Adrenal gland (tissue), 5 donors: ENCODE data around the gene CASP4.

ENCODE experiments used
- CTCF ChIP-seq, 6 experiments: fragments of 450-650 bp in 4 of 6; fragments of 200-600 bp in 2 of 6; sonication (generic) in 1 of 6; IDR thresholded peaks; 1 replicate in 5 of 6; 2 replicates in 1 of 6; pipeline versions ENCODE4 v1.5.1 to v1.8.0; 2016 to 2021; ENCODE audit warnings: antibody characterized with exemption in 6 of 6, mild to moderate bottlenecking in 2 of 6, moderate library complexity in 1 of 6
- POLR2A ChIP-seq, 2 donors: fragments of 450-650 bp; IDR thresholded peaks; one replicate each; pipeline ENCODE4 v1.6.1; 2017; ENCODE audit warnings: antibody characterized with exemption in 2 of 2, mild to moderate bottlenecking in 2 of 2, moderate library complexity in 1 of 2
- donor health status: DM: no; HTN: no; CAD: no.

- no peak for TF ChIP-seq CTCF (IDR thresholded peaks at IDR 0.05)
- no peak for TF ChIP-seq POLR2A (IDR thresholded peaks at IDR 0.05)
Observed at GRCh38 chr11:104899226-104899625, 69.1 kb downstream of the CASP4 start.
